ENCODE data around the gene TTC33.

- TF ChIP-seq CTCF (IDR thresholded peaks at IDR 0.05; ENCODE audit: poor library complexity, severe bottlenecking): no peak
- TF ChIP-seq POLR2AphosphoS5 (IDR thresholded peaks at IDR 0.05): no peak
- TF ChIP-seq SMC3 (conservative IDR thresholded peaks at IDR 0.05; ENCODE audit: poor library complexity): no peak
- no peak for TF ChIP-seq EZH2 (IDR thresholded peaks at IDR 0.05; ENCODE audit: borderline replicate concordance, insufficient read depth, low read length, poor library complexity, severe bottlenecking)
- no peak for TF ChIP-seq REST (IDR thresholded peaks at IDR 0.05; ENCODE audit: borderline replicate concordance)
- TF ChIP-seq EP300 (conservative IDR thresholded peaks at IDR 0.05; ENCODE audit: poor library complexity, severe bottlenecking): no peak
- TF ChIP-seq MXI1 (conservative IDR thresholded peaks at IDR 0.05; ENCODE audit: poor library complexity, severe bottlenecking): no peak
Measured at GRCh38 chr5:40781843-40782409, 26.2 kb upstream of the TTC33 start.

All from neural cell (in vitro differentiated cells).